OCI-LY1 (cell line): ENCODE data around the gene RCVRN.

ENCODE experiments used
- CTCF ChIP-seq: fragments of 200-600 bp; sonication (generic), shearing (Covaris generic); IDR thresholded peaks from 2 replicates; pipeline ENCODE4 v1.5.1; 2017; ENCODE audit warnings: mild to moderate bottlenecking, antibody characterized with exemption, low read length, moderate library complexity, mixed read lengths
- EZH2 ChIP-seq: fragments of 200-600 bp; sonication (generic), shearing (Covaris generic); IDR thresholded peaks from 2 replicates; pipeline ENCODE4 v1.8.0; 2017; ENCODE audit warnings: borderline replicate concordance, mixed run types, mild to moderate bottlenecking, antibody characterized with exemption, low read length, moderate library complexity, mixed read lengths

GRCh38 chr17:9916108-9916507, 11.0 kb upstream of the RCVRN start:
- TF ChIP-seq CTCF = no peak
- TF ChIP-seq EZH2 = no peak
